ENCODE results near the gene PLEKHB1.
"Not testable (repeated sequence)": the region's sequence is repeated elsewhere in the genome, so short reads cannot be mapped to it uniquely, and the experiment has no call there.

Gene PLEKHB1

DNA sequence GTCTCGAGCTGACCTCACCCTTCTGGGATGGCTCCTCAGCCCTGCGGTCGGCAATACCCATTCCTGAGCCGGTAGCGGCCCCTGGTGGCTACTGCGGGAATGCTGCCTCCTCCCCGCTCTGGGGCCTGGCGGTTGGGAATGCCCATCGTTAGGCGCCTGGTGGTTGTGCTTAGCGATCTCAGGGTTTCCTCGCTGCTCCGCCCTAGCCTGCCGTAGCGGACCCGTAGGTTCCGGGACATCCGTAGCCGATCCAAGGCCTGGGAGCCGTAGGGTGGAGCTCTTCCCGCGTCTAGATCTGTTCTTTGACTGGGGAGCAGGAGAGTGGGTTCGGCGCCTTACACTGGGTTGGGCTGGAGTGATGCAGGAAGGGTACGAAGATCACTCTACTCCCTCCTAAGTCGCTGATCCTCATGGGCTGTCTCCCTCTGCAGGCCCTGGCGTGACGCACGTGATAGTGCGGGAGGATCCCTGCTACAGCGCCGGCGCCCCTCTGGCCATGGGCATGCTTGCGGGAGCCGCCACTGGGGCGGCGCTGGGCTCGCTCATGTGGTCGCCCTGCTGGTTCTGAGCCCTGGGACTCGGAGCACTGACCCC is 14.8 kb downstream of the PLEKHB1 start:
- peak; percentile 49 for DNase-seq (ENCODE audit: extremely low read depth, low read depth)
- TF ChIP-seq, protein P1, sequence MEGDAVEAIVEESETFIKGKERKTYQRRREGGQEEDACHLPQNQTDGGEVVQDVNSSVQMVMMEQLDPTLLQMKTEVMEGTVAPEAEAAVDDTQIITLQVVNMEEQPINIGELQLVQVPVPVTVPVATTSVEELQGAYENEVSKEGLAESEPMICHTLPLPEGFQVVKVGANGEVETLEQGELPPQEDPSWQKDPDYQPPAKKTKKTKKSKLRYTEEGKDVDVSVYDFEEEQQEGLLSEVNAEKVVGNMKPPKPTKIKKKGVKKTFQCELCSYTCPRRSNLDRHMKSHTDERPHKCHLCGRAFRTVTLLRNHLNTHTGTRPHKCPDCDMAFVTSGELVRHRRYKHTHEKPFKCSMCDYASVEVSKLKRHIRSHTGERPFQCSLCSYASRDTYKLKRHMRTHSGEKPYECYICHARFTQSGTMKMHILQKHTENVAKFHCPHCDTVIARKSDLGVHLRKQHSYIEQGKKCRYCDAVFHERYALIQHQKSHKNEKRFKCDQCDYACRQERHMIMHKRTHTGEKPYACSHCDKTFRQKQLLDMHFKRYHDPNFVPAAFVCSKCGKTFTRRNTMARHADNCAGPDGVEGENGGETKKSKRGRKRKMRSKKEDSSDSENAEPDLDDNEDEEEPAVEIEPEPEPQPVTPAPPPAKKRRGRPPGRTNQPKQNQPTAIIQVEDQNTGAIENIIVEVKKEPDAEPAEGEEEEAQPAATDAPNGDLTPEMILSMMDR (IDR thresholded peaks at IDR 0.05; ENCODE audit: low read depth, low read length) = peak; percentile 98

DNA sequence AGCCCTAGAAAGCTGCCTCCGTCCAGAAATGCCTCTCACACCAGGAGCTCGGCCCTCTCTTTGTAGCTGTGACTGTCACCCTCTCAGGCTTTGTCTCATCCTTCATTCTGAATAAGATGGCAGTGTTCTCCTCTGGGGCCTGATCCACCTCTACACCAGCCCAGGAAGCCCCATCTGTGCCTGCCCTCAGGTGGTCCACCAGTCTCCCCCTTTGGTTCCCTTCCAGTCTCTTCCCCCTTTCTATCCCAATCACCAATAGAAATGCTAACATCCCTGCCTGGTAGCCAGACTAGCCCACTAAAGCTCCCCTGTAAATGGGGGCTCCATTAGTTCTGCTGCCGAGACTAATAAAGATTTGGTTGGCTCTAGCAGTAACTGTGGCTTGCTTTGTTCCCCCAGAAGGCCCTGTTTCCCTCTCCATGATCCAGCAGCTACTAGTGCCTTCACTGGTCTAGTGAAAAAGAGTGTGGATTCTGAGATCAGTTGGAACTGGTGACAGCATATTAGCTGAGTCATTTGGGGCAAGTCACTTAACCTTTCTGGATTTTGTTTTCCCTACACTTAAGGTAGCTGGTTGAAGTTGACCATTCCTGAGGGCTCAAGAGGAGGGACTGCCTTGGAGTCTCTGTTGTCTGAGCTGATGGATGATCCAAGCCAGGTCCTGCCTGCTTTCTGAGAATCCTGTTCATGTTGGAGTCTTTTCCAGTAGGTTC is 16.2 kb downstream of the PLEKHB1 start:
- TF ChIP-seq, protein P1 (IDR thresholded peaks at IDR 0.05; ENCODE audit: low read depth, low read length) = no peak
- DNase-seq (ENCODE audit: extremely low read depth, low read depth) = no peak

DNA sequence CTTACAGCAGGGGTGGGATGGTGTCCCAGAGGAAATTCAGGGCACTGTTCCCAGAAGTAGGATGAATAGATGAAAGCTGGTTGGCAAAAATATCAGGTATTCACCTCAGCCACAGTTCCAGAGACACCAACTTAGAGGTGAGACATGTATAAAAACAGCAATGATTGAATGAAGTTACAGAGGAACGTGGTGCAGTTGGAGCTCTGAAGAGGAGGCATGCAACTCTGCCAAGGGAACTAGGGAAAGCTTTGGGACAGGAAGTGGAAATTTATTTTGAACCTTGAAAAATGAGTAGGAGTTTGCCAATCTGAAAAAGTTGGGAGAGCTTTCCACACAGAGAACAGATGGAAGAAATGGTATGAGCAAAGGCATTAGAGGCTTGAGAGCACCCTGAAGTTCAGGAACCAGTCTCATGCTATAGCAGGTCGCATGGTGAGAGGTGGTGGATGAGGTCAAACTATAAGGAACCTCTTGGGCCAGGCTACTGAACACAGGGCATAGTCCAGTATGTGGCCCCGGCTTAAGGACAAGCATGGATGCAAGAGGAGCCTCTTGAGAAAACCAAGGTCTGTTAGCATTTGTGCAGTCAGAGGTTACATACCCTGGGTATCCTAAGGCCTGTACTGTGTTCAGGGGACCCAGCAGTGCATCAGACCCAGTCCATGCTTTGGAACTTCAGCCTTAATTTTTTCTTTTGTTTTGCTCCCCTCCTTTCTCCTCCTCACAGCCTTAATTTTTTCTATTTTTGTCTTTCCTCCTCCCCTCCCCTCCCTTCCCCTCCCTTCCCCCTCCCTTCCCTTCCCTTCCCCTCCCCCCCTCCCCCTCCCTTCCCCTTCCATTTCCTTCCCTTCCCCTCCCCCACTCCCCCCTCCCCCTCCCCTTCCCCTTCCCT is 17.5 kb downstream of the PLEKHB1 start:
- TF ChIP-seq, protein P1 (IDR thresholded peaks at IDR 0.05; ENCODE audit: low read depth, low read length) = no peak
- DNase-seq (ENCODE audit: extremely low read depth, low read depth) = no peak

DNA sequence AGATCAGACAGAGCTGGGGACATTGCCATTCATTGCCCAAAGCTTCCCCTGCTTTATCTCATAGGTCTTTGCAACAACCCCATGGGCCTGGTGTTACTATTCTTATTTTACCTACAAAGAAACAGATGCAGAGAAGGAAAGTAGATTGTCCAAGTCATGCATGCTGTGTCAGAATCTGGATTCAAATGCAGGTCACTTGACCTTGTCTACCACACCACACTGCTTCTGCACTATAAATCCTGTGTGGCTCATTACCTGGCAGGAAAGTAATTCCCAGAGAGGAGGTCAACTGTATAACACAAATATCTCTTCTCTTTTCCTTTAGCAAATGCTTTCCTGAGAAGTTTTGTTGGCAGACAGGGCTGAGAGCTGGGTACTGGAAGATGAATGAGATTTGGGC is 18.5 kb downstream of the PLEKHB1 start:
- TF ChIP-seq, protein P1 (IDR thresholded peaks at IDR 0.05; ENCODE audit: low read depth, low read length) = no peak
- DNase-seq (ENCODE audit: extremely low read depth, low read depth) = no peak

DNA sequence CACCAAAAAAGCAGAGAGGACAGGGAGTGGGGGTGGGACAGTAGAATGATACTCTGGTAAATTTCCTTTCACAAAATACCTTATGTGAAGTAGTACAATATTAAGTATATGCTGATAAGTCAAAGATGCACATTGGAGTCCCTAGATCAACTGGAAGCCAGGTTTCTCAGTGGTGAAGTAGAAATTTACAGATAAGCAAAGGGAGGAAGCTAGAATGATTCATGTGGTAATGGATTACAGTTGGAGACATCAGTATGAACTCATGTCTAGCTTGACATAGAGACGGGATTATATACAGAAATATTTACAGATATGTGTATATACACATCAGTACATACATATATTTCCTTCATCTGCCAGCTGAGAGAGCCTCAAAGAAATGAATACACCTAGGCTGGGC is 21.5 kb downstream of the PLEKHB1 start:
- TF ChIP-seq, protein P1 (IDR thresholded peaks at IDR 0.05; ENCODE audit: low read depth, low read length) = no peak
- DNase-seq (ENCODE audit: extremely low read depth, low read depth) = no peak

DNA sequence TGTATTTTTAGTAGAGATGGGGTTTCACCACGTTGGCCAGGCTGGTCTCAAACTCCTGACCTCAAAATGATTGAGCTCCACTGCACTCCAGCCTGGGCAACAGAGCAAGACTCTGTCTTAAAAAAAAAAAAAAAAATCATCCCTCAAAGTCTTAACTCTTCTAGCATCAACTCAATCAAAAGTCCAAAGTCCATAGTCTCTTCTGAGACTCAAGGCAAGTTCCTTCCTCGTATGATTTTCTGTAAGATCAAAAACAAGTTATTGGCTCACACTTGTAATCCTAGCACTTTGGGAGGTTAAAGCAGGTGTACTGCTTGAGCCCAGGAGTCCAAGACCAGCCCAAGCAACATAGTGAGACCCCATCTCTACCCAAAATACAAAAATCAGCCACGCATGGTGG is 24.4 kb downstream of the PLEKHB1 start:
- TF ChIP-seq, protein P1 (IDR thresholded peaks at IDR 0.05; ENCODE audit: low read depth, low read length) = no peak
- DNase-seq (ENCODE audit: extremely low read depth, low read depth) = no peak

DNA sequence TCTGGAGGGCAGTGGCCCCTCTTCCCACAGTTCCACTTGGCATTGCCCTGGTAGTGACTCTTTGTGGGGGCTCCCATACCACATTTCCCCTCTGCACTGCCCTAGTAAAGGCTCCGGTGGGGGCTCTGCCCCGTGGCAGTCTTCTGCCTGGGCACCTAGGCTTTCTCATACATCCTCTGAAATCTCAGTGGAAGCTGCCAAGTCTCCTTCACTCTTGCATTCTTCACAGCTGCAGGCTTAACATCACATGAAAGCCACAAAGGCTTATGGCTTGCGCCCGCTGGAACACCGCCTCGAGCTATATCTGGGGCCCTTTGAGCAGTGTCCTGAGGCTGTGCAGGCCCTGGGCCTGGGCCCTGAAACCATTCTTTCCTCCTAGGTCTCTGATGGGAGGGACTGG is 25.3 kb downstream of the PLEKHB1 start:
- TF ChIP-seq, protein P1 (IDR thresholded peaks at IDR 0.05; ENCODE audit: low read depth, low read length) = no peak
- no peak for DNase-seq (ENCODE audit: extremely low read depth, low read depth)

DNA sequence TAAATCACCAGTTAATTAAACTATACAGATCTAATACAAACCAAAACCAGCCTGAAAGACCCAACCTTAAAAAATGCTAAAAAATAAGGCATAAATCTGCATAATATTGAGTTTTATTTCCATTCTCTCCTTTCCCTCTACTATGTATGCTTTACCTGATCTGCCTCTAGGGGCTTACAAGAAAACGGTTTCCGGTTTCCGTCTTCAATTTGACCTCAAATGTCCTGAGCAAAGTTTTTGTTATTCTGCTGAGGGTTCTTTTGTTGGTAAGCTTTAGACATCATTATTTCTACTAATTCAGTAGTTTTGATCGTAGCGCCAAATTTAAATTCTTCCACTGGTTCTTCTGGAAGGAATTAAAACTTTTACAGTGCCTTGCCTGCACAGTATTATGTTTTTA is 30.2 kb downstream of the PLEKHB1 start:
- not testable (repeated sequence) for DNase-seq (ENCODE audit: extremely low read depth, low read depth)

Data from AG09319 (cell line).